Natural killer cell (primary cell): ENCODE results near the gene GJA5. TPM values are rescaled to one million over a fixed set of nuclear protein-coding genes. Genes with fewer than 3 reads are reported as not detected.

Source experiments
- ATAC-seq, 3 donors: fragments of 150-1000 bp in 2 of 3; fragments of 200-7000 bp in 1 of 3; cut with Tn5 transposase; 1 replicate in 1 of 3; 2 replicates in 2 of 3; pipeline ENCODE4 v1.10.0; 2021; ENCODE audit warnings: mild to moderate bottlenecking in 2 of 3, moderate library complexity in 2 of 3
- DNase-seq, 2 donors: peaks; one replicate each; pipeline versions ENCODE4 v3.0.0 to v3.0.0-alpha.2; 2013 to 2021; ENCODE audit warnings: mixed read lengths in 1 of 2
- H3K27ac ChIP-seq: one replicate; pipeline ENCODE4 v1.5.1; 2013; ENCODE audit warnings: mild to moderate bottlenecking, low read length
- H3K27me3 ChIP-seq: one replicate; pipeline ENCODE4 v1.6.1; 2013; ENCODE audit warnings: low read length; ENCODE audit not compliant: control insufficient read depth, insufficient read depth
- H3K36me3 ChIP-seq: one replicate; pipeline ENCODE4 v1.6.1; 2013; ENCODE audit warnings: low read length; ENCODE audit not compliant: control insufficient read depth, insufficient read depth
- H3K4me1 ChIP-seq: one replicate; pipeline ENCODE4 v1.6.1; 2013; ENCODE audit warnings: low read length; ENCODE audit not compliant: control insufficient read depth, insufficient read depth
- H3K4me3 ChIP-seq: one replicate; pipeline ENCODE4 v1.5.1; 2013; ENCODE audit warnings: low read length
- H3K9me3 ChIP-seq: one replicate; pipeline ENCODE4 v1.6.1; 2013; ENCODE audit warnings: low read length; ENCODE audit not compliant: control insufficient read depth, insufficient read depth
- H3K27ac Mint-ChIP-seq, 2 donors: one replicate each; pipeline ENCODE4 v1.8.0; 2022; ENCODE audit warnings: mild to moderate bottlenecking in 2 of 2, mixed read lengths in 2 of 2, moderate library complexity in 1 of 2
- H3K27me3 Mint-ChIP-seq, 2 donors: one replicate each; pipeline ENCODE4 v1.8.0; 2022; ENCODE audit warnings: low read depth in 2 of 2, mixed read lengths in 2 of 2
- H3K36me3 Mint-ChIP-seq: one replicate; pipeline ENCODE4 v1.8.0; 2022; ENCODE audit warnings: mixed read lengths
- H3K4me1 Mint-ChIP-seq, 2 donors: one replicate each; pipeline ENCODE4 v1.8.0; 2022; ENCODE audit warnings: mixed read lengths in 2 of 2
- H3K4me3 Mint-ChIP-seq: one replicate; pipeline ENCODE4 v1.8.0; 2022; ENCODE audit warnings: mild to moderate bottlenecking, moderate library complexity, mixed read lengths
- H3K9me3 Mint-ChIP-seq, 2 donors: one replicate each; pipeline ENCODE4 v1.8.0; 2022; ENCODE audit warnings: mixed read lengths in 2 of 2
- CTCF ChIP-seq: fragments of 200-600 bp; IDR thresholded peaks from one replicate; pipeline ENCODE4 v1.8.0; 2022; ENCODE audit warnings: antibody characterized with exemption
- WGBS: methylation state at CpG from one replicate; pipeline ENCODE4 v1.1.7; 2013; ENCODE audit warnings: missing lambda C conversion rate; ENCODE audit not compliant: insufficient coverage; 5-methylcytosine and 5-hydroxymethylcytosine counted together
- intact Hi-C: fragments of 100-400 bp; cut with micrococcal nuclease; formaldehyde crosslinking; loops from one replicate; pipeline ENCODE4 v1.14.2; 2022
- total RNA-seq, 4 donors: library from RNA; stranded (reverse); fragments of 120-200 nt in 1 of 4; gene quantifications; one replicate each; pipeline versions ENCODE4 v1.2.3 to v1.2.4, GENCODE V29; 2013 to 2022

GJA5 gene
- total RNA-seq, 3 donors from 2014 or later (not counting 1 experiment from before 2014, with no cell fraction given): not detected

- Mint-ChIP-seq H3K4me1 (no peaks in the 10 kb centered on the region), H3K27me3 (peaks cover 17 to 33% of the 10 kb centered on the region in 2 donors), H3K36me3 (no peaks in the 10 kb centered on the region), H3K4me3 (no peak overlapping the region), H3K27ac (no peak overlapping the region), H3K9me3 (no peaks in the 10 kb centered on the region)
- no peaks in the 10 kb centered on the region for H3K36me3 ChIP-seq
- intact Hi-C loops: no loop called here
- H3K4me1 ChIP-seq: no peaks in the 10 kb centered on the region
- H3K4me3 ChIP-seq: no peak overlapping the region
- H3K27ac ChIP-seq: no peak overlapping the region
- no peak for DNase-seq
- no peaks in the 10 kb centered on the region for H3K9me3 ChIP-seq
- no peaks in the 10 kb centered on the region for H3K27me3 ChIP-seq
- WGBS: no CpG with 5 or more reads among the region's 1 CpG
- ATAC-seq: no peak
- TF ChIP-seq CTCF: no peak
These were observed 31.5 kb upstream of the GJA5 start for GRCh38 chr1:147791876-147792275.

- Histone ChIP-seq H3K36me3 (no peaks in the 10 kb centered on the region), H3K9me3 (no peaks in the 10 kb centered on the region), H3K27me3 (no peaks in the 10 kb centered on the region), H3K27ac (no peak overlapping the region), H3K4me3 (no peak overlapping the region), H3K4me1 (no peaks in the 10 kb centered on the region)
- ATAC-seq (no peak), DNase-seq (no peak)
- Mint-ChIP-seq H3K36me3 (no peaks in the 10 kb centered on the region), H3K4me1 (no peaks in the 10 kb centered on the region), H3K27me3 (peaks cover 14 to 53% of the 10 kb centered on the region in 2 donors), H3K4me3 (no peak overlapping the region), H3K9me3 (no peaks in the 10 kb centered on the region), H3K27ac (no peak overlapping the region)
- no peak for TF ChIP-seq CTCF
- intact Hi-C loops: no loop called here
- WGBS: 58% methylated on average over 2 of the region's 2 CpGs
These were observed 27.4 kb upstream of the GJA5 start for GRCh38 chr1:147787765-147788164.

DNA sequence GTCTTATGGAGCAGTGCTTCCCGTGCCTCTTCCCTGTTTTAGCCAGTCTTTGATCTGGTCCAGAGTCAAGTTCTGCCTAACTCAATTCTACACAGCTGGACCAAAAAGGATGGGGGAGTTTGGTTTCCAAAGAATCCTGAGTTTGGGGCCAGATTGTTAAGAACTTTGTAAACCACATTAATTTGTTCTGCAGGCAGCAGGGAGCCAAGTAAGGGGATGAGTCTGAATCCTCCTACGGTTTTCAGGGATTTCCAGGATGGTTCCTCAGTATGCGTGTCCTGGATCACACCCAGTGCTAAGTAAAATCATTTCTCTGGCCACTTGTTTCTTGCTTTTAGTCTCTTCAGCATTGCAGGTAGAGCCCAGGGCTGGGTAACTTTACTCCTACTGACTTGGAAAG lies 26.1 kb upstream of the GJA5 start:
- 77% methylated on average over 3 of the region's 3 CpGs for WGBS
- H3K27me3 ChIP-seq: no peaks in the 10 kb centered on the region
- Mint-ChIP-seq H3K27ac (no peak overlapping the region), H3K4me3 (no peak overlapping the region), H3K36me3 (no peaks in the 10 kb centered on the region), H3K4me1 (no peaks in the 10 kb centered on the region), H3K27me3 (peaks cover 17 to 53% of the 10 kb centered on the region in 2 donors), H3K9me3 (no peaks in the 10 kb centered on the region)
- no peaks in the 10 kb centered on the region for H3K9me3 ChIP-seq
- ATAC-seq (no peak), DNase-seq (no peak)
- no peaks in the 10 kb centered on the region for H3K36me3 ChIP-seq
- no peak overlapping the region for H3K27ac ChIP-seq
- H3K4me3 ChIP-seq: no peak overlapping the region
- no peak for TF ChIP-seq CTCF
- intact Hi-C loops: no loop called here
- H3K4me1 ChIP-seq: no peaks in the 10 kb centered on the region

DNA sequence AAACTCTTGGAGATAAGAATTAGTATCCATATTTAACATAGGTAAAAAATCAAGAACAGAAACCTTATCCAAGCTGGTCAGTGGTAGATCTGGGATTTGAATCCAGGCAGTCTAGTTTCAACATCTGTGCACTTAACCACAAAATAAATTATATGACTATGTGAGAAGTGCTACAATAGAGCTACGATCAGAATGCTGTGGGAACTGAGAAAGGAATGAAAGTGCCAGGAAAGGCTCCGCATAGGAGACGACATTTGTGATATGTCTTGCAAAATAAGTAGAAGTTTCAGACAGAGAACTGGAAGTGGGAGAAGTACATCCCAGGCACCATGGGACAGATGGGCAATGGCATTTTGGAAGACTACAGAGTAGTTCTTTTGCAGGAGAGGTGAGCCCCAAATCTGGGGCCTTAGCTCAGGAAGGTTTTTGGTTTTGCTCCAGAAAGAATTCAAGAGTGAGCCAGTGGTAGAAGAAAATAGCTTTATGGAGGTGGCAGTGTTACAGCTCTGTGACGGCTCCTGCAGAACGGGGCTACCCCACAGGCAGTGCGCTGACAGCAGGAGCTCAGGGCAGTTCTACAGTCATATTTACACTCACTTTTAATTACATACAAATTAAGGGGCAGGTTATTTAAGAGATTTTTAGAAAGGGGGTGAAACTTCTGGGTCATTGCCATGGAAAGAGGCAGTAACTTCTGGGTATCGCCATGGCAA lies 25.5 kb upstream of the GJA5 start:
- Mint-ChIP-seq H3K27ac (no peak overlapping the region), H3K27me3 (peaks cover 19 to 57% of the 10 kb centered on the region in 2 donors), H3K9me3 (no peaks in the 10 kb centered on the region), H3K4me1 (no peaks in the 10 kb centered on the region), H3K4me3 (no peak overlapping the region), H3K36me3 (no peaks in the 10 kb centered on the region)
- Histone ChIP-seq H3K27ac (no peak overlapping the region), H3K4me1 (no peaks in the 10 kb centered on the region), H3K27me3 (no peaks in the 10 kb centered on the region), H3K36me3 (no peaks in the 10 kb centered on the region), H3K4me3 (no peak overlapping the region), H3K9me3 (no peaks in the 10 kb centered on the region)
- no peak for TF ChIP-seq CTCF
- no peak for DNase-seq
- ATAC-seq: no peak
- intact Hi-C loops: no loop called here
- 88% methylated on average over 4 of the region's 7 CpGs for WGBS
